GM10847 (cell line): ENCODE results near the gene GRAMD1A.

Experiments
- POLR2A ChIP-seq: IDR thresholded peaks from 2 replicates; pipeline ENCODE4 v1.6.1; 2011; ENCODE audit not compliant: insufficient read length; ENCODE audit errors: extremely low read depth

The GRAMD1A gene

DNA sequence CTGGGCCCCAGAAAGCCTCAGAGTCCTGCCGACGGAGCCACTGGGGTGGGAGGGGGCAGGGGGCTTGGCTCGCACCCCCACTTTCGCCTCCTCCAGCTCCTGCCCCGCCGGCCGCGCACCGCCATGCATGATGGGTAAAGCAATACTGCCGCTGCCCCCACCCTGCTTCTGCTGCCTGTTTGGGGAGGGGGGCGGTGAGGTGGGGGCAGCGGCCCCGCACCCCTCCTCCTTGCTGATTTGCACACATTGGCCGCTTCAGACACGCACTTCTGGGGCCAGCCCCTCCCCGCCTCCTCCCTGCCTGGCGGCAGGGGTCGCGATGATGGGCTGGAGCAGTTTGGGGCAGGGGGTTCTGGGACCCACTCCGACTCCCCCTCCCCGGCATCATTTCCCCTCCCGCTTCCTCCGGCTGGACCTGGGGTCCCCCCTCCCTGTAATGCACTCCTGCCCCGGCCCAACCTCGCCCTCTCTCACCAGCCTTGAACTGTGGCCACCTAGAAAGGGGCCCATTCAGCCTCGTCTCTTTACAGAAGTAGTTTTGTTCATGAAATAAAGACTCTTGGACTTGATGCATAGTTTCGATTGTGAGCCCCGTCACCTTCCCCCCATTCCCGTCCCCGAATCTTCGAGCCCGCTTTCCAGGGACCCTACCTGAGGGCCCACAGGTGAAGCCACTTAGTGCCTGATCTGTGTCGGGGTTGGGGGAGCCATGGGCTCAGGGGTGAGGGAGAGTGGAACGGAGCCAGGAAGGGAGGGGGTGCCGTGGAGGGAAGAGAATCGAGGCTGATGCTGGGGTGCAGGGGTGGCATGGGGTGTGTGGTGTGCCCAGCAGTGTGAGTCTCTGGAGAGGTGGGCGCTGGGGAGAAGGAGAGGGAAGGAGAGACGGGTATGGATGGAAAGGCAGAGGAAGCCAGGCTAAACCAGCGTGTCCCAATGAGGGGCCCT, 40.0 kb downstream of the GRAMD1A start:
- TF ChIP-seq POLR2A, result no peak

DNA sequence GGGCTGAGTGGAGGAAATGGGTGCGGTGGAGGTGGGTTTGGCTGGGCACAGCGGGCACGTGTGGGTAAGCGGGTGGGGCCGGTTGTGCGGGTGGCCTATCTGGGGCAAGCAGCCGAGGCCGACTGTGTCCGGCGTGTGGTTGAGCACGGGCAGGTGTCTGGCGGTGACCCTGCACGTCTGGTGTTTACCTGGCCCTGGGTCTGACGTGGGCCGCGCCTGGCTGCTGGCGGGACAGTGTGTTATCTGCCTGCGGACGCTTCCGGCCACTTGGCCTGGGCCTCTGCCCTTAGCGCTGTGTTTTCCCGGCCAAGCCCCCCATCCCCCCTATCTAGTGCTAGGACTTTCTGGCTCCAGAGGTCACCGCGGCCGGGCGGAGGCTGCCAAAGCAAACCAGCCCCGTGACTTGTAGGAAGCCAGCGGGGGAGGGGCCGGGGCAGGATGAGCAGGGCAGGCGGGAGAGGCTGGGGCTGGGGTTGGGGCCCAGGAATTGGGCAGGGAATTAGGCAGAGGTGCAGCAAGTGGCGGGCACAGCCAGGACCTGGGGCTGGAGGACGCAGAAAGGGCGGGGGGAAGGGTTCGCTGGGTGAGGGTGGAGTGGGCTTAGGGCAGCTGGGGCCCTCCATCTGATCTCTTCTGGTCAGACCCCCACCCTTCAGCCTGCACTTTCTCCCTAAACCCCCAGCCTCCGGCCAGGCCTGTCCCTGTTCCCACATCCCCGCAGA, 40.9 kb downstream of the GRAMD1A start:
- TF ChIP-seq POLR2A, result no peak

DNA sequence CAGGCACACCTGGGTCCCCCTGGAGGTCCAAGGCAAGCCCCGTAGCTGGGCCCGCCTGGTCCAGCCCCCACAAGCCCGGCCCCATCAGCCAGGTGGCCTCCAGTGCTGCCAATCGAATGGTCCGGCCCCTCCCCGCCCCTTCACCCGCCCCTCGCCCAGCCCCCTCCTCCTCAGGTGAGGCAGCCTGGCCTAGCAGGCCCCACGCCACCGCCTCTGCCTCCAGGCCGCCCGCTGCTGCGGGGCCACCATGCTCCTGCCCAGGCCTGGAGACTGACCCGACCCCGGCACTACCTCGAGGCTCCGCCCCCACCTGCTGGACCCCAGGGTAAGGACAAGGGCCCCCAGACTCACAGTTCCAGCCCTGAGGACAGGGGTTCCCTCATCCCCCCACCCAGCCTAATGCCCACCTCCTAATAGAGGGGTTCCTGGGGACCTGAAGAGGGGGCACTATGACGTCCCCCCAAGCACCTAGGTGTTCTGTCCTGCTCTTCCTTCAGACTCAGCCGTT, 41.5 kb downstream of the GRAMD1A start, which contains the start of gene HPN:
Gene HPN (plus strand): TSS at position 174 of the 508 bp plus-strand sequence. CDS start 786 bp downstream, outside the sequence.
- TF ChIP-seq POLR2A, result no peak

DNA sequence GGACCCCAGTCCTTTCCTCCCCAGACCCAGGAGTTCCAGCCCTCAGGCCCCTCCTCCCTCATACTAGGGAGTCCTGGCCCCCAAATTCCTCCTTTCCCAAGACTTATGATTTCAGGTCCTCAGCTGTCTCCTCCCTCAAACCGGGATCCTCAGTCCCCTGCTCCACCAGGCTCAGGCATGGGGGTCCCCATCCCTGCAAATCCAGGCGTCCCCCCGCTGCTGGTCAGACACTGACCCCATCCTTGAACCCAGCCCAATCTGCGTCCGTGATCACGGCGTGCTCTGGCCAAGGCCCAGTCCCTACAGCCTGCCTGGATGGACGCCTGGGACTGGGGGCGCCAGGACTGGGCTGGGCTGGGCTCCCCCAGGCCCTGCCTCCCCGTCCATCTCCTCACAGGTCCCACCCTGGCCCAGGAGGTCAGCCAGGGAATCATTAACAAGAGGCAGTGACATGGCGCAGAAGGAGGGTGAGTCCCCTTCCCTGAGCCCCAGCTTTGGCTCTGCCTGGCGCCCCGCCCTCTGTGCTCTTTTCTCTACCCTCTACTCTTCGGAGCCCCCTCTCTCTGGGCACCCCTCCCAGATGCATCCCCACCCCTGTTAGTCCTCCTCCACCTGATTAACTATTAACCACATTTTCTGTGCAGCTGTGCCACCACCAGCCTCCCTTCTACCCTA, 42.1 kb downstream of the GRAMD1A start:
- TF ChIP-seq POLR2A, result no peak

DNA sequence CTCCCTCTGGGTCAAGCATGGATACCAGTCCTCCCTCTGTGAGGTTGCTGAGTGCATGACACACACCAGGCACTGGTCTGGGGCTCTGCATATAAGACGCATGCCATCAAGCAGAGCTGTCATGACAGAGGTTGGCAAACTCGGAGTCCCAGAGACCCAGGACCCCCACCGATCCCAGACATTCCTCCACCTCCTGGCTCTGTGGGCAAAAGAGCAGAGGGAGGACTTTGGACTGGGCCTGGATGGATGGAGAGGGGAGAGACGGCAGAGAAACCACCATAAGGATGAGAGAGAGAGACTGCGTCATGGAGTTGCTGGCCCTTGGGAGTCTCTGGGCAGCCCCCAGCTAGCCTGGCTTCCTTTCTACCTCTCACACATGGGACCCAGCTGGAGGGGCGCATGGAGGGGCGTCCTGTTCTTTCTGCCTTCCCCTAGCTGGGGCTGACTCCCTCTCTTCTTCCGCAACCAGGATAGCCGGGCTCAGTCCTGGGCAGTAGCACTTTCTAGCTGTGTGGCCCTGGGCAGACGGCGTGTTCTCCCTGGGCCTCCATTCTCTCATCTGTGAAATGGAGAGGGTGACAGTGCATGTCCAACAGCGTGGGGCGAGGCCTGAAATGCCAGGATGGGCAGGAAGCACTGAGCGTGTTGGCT, 43.0 kb downstream of the GRAMD1A start:
- no peak for TF ChIP-seq POLR2A

DNA sequence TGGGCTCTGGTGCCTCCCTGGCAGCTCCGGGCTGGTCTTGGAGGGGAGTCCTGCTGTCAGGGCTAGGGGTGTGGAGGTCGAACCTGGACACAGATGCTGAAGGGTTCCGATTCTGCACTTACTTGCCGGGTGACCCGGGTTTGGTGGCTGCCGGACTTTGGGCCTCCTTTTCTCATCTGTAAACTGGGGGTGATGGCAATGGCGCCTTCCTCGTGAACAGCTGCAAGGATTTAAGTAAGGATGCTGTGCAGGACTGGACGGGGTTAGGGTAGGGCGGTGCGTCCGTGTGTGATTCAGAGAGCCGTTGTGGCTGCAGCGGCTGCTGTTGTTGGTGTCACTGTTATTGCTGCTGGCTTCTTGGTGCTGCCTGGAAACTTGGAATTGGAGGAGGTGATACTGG, 43.8 kb downstream of the GRAMD1A start:
- no peak for TF ChIP-seq POLR2A

DNA sequence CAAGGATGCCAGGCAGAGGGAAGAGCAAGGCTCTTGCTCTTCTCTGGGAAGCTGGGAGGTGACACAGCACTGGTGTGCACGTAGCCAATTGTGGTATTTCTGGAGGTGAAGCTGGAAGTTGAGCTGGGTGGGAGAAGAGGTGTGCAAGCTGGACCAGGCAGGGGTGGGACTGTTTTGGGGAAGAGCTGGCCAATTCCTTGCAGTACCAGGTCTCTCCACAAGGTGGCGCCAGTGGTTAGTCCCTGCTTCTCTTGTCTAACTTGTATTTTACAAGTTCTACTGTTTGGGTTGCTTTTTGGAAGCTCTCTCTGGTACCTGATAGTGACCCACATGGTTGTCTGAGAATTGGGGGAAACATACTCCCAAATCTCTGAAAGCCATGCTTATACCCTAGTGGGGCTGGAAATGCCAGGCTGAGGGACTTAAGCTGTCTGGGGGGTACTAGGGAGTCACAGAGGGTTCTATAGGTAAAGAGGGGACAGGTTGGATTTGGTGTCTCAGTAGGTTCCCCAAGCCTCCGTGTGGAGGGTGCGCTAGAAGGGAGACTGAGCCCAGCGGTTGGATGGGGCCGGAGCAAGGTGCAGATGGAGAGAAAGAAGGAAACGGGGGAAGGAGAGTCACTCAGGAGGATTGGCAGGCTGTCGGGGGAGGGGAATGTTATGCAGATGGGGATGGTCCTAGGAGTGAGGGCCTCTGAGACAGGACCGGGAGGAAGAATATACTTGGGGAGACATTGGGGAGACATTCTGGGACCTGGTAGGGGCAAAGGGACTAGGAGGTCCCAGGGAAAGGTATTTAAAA, 44.4 kb downstream of the GRAMD1A start:
- TF ChIP-seq POLR2A, result no peak

DNA sequence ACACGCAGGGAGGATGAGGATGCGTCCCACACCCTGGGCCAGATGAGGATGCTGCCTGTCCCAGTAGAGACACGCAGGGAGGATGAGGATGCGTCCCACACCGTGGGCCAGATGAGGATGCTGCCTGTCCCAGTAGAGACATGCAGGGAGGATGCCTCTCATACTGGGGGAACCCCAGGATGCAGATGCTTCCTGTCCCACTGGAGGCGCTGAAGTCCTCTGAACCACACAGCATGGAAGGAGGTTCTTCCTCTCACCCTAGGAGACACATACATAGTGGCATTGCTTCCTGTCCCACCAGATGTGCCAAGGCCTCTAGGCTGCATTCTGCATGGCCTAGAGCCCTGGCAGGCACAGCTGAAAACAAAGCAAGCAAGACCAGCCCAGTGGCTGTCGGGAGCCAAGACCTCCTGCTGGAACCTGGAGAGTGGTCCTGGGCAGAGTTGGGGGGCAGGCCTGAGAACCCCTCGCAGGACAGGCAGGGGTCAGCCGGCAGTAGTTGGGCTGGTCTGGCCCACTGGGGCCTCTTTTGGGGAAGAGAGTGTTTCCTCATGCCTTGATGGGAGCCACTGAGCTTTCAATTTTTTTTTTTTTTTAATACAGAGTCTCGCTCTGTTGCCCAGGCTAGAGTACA, 45.7 kb downstream of the GRAMD1A start:
- no peak for TF ChIP-seq POLR2A

DNA sequence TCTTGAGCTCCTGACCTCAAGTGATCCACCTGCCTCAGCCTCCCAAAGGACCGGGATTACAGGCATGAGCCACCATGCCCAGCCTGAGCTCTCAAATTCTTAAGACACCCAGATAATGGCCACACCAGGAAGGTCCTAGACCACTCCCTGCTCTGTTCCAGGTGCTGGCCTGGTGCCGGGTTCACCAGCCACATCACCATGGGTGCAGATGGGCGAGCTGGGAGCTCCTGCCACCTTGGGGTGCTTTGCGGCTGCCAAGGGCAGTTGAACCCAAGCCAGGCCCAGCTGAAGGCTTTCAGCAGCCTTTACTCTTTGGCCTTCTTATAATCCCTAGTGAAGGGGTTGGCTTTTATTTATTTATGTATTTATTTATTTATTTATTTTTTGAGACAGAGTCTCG, 46.3 kb downstream of the GRAMD1A start:
- no peak for TF ChIP-seq POLR2A

DNA sequence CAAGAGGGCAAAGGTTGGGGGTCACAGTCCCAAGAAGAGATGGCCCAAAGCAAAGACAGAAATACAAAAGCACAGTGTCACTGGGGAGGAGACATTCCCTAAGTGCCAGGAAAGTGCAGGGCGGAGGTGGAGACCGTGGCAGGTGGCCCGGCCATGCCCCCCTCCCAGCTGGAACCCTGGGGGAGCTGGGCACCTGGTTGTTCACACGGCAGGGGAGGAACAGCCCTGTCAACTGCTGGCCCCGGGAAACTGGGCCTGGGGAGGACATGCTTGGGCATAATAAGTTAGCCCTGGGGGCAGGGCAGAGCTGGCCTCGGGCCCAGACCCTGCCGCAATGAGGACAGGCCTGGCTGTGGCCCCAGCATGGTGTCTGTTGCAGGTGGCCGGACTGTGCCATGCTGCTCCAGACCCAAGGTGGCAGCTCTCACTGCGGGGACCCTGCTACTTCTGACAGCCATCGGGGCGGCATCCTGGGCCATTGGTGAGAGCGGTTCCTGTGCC, 48.8 kb downstream of the GRAMD1A start:
- no peak for TF ChIP-seq POLR2A

DNA sequence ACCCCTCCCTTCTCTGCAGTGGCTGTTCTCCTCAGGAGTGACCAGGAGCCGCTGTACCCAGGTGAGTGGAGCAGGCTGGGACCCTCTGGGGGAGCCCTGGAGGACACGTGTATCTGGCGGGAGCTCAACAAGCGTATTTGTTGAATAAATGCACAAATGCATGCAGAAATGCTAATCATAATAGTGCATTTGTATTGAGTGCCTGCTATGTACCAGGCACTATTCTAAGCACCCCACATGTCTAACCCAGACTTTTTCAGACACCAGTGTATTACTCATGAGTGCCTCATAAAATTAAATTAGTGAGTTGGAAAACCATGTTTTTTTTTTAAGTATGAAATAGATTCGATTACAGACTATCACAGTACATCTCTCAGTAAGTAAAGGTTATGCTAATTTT, 49.3 kb downstream of the GRAMD1A start:
- no peak for TF ChIP-seq POLR2A

DNA sequence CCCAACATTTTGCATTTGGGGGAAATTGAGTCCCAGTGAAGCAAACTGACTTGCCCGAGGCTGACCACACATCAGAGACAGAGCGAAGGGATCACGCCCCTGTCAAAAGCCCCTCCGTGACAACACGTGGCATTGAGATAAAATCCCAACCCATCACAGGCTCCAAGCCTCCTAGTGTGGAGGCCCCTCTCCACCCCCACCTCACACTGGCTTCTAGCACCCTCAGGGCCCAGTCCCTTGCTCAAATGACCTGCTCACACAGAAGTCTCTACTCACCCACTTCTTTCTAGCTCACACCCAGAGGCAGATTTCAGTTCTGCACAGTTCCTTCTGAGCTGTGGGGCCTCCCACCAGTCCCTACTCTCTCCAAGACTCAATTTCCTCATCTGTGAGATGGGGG, 51.7 kb downstream of the GRAMD1A start:
- no peak for TF ChIP-seq POLR2A

DNA sequence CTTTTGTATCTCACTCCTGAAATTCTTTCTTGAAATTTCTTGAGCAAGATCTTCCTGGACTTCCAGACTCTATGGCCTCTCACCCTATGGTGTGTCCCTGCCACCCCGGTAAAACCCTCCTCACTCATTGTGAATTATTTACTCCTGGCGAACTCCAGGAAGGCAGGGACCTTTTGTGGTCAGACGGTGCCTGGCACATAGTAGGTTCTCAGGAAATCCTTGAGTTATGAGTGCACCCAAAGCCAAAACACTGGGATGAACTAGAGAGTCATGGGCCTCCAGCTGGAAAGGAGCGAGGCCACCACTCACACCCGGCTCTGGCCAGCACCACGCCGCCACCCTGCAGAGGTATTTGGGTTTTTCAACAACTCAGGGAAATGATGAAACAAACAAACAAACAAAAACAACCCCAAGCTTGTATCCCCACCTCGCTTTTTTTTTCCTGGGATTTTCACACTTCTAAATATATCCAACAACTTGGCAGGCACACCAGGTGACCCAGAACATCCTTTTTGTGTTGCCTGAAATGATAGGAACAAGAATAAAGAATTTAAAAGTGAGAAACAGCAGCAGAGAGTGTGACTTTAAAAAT, 52.6 kb downstream of the GRAMD1A start:
- no peak for TF ChIP-seq POLR2A
